ENCODE measurements around the gene PIPOX.

The PIPOX gene

DNA sequence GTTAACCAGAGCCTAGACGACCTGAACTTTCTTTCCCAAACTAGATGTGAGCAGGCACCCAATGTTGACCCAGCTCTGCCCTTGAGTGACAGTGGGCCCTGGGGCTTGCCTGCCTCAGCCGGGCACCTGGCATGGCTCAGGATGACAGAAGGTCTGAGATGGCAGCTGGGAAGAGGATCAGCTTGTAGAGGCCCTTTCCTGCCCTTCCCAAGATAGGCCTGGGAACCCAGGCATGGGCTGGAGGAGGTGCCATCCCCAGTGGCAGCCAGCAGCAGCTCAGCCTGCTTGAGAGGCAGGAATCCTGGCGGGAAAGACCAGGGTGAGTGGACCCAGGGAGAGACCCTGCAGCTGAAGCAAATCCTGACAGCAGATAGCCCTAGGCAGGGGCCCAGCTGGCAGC, 59.1 kb downstream of the PIPOX start:
- no peak for DNase-seq

DNA sequence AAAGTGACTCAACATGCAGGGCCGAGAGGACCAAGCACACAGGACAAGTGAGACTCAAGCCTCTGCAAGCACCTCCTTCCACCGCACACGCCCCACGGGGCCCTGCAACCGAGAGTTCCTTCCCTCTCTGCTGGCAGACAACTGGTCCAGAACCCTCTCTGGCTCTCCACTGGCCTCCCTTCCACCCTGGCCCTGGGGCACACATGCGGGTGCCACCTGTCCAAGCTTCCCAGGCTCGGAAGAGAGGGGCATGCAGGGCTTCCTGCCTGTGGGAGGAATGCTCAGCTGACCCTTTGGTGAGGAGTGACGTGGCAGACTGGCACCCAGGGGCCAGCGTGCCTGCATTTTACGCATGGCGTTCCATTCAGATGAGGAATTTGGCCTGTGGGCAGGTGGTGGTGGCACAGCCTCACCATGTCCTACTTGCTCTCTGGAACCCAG, 59.8 kb downstream of the PIPOX start:
- no peak for DNase-seq

DNA sequence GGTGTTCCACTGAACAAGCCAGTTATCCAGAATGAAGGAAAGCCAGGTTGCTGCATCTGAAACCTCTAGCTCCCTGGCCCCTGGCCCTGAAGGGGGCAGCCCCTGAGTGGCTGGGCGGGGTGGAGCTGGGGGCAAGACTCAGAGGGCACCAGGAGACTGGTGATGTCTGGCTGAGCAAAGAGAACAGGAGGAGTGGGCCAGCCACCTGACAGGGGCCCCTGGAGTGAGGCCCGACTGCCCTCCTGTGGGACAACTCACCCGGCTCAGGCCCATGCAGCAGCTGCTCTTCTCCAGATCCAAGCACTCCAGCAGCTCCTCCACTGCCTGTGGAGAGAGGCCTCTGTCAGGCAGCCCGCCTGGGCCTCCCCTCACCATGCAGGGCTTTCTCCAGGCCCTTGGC, 60.4 kb downstream of the PIPOX start:
- no peak for DNase-seq

Measured in NCI-H1105 (cell line).